ENCODE data around the gene PNMA8B.

- TF ChIP-seq CTCF (IDR thresholded peaks at IDR 0.05) (no peak), POLR2A (IDR thresholded peaks at IDR 0.05; ENCODE audit: low read depth) (no peak)
Measured at GRCh38 chr19:46530636-46531035, 35.0 kb upstream of the PNMA8B start.

All from esophagus muscularis mucosa (tissue), 3 donors.